OCI-LY1 (cell line): ENCODE measurements around the gene ZSWIM4.

Experiments
- CTCF ChIP-seq: fragments of 200-600 bp; sonication (generic), shearing (Covaris generic); IDR thresholded peaks from 2 replicates; pipeline ENCODE4 v1.5.1; 2017; ENCODE audit warnings: mild to moderate bottlenecking, antibody characterized with exemption, low read length, moderate library complexity, mixed read lengths
- EZH2 ChIP-seq: fragments of 200-600 bp; sonication (generic), shearing (Covaris generic); IDR thresholded peaks from 2 replicates; pipeline ENCODE4 v1.8.0; 2017; ENCODE audit warnings: borderline replicate concordance, mixed run types, mild to moderate bottlenecking, antibody characterized with exemption, low read length, moderate library complexity, mixed read lengths

- TF ChIP-seq CTCF (no peak), EZH2 (no peak)
These were observed 39.0 kb upstream of the ZSWIM4 start for GRCh38 chr19:13756210-13756609.
